ENCODE data around the gene TOP1. TPM values are rescaled to one million over a fixed set of nuclear protein-coding genes. Genes with fewer than 3 reads are reported as not detected.

Gene TOP1
- polyA plus RNA-seq, 3 donors: 11.6 to 34.5 (median 24.5) TPM

DNA sequence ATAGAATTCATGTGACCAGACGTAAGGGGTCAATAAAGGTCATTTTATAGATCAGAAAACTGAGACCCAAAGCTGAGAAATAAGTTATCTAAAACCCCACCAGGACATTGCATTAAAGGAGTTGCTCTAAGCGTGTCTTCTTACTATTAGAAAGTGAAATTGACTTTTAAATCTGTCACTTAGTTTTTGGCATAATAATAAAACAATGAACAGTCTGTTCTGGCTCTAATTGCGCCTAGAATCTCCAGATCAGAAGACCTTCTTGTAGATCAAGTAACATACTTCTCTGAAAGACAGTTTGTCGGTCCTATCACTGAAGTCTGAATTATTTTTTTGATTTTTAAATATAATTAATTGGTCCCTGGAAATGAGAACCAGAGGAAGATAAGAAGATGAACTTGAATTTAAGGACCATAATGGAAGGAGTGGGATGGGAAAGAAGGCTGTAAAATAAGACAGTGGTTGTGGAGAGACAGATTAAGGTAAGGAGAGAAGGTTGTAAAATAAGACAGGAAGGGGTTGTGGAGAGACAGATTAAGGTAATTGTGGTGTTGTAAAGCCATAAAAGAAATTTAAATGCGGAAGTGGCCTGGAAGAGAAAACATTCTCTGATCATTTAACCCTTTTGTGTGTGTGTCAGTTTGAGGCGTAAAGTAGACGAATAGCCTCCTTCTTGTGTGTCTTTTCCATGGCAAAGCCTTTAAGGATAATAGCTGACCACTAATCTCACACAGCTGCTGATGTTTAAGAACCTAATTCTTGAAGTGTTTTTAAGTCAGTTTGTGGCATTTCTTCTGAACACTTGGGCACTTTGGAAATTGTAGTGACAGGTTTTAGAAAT is 20.1 kb downstream of the TOP1 start:
- WGBS, 3 donors: 27 to 67% (median 30%) methylated on average over 7 of the region's 7 CpGs
- no peak overlapping the region for H3K27ac ChIP-seq (ENCODE audit: low read depth, low read length)

DNA sequence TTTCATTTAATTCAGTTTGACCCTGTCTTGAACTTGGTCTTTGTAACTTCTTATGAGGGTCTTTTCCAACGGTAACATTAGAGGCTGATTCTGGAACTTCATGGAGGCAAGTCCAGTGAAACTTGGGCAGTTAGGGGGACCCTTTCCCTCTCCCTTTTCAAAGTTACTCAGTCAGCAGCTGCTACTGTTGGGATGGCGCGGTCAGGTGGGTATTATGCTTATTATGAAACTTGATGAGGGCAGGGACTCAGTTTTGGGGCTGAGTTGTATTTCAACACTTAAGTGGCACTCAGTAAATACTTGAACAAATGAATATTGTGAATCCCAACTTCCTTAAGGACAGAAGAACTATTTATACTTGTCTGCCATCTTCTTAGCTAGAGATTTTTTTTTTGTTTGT is 20.8 kb downstream of the TOP1 start:
- WGBS, 3 donors: 38 to 71% (median 45%) methylated on average over 3 of the region's 3 CpGs

DNA sequence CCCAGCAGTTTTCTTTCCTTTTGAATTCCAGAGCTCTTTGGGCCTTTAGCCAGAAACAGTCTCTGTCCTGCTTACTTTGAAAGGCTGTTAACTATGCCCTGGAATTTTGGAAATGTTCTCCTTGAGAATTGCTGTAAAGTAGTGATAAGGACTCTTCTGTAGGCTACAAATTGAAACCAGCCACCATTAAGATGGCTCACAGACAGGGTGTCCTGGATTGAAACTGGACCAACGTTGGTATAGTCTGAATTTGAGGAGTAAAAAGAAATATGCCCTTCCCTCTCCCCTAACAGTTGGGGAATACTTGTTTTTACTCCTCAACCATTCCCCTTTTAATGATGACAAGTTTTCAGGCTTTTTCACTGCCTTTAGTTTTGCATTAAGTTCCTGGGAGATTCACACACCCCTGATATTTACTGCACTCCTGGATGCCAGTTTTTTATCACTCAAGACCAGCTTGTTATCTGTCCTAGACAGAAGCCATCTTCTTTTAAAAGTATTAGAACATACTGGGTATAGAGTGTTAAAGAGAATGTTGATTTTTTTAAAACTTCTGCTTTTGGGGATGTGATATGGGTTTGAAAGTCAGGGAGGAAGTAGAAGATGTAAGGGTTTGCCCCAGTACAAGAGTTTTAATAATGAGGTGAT is 21.9 kb downstream of the TOP1 start:
- WGBS, 3 donors: 10 to 46% (median 16%) methylated on average over 1 of the region's 1 CpG
- H3K27ac ChIP-seq (ENCODE audit: low read depth, low read length): no peak overlapping the region

More for the DNA sequence above, 20.8 kb downstream of the TOP1 start:
- no peak overlapping the region for H3K27ac ChIP-seq (ENCODE audit: low read depth, low read length)

GRCh38 chr20:41051009-41051825 is 22.6 kb downstream of the TOP1 start:
- no peak overlapping the region for H3K27ac ChIP-seq (ENCODE audit: low read depth, low read length)
- WGBS, 3 donors: 45 to 70% (median 48%) methylated on average over 5 of the region's 5 CpGs

DNA sequence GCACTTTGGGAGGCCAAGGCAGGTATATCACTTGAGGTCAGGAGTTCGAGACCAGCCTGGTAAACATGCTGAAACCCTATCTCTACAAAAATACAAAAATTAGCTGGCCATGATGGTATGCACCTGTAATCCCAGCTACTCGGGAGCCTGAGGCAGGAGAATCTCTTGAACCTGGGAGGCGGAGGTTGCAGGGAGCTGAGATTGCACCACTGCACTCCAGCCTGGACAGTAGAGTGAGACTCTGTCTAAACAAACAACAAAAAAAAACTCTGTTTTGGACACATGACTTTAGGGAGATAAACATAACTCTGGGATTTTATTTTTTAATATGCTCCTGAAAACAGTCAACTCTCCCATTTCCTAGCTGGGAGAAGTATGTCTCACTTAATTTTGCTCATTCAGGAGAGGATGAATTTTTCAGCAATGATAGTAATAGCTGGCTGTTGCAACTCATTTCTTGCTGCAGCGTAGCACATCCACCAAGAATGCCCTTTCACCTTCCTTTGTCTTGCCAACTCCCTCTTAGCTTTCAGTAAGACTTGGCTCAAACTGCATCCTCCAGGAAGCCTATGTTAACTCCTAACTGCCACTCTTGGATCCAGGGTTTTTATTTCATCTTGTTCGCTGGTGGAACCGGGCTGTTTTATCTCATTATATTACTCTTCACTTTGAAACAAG is 24.3 kb downstream of the TOP1 start:
- no peak overlapping the region for H3K27ac ChIP-seq (ENCODE audit: low read depth, low read length)
- 46 to 68% (median 55%) methylated on average over 6 of the region's 6 CpGs for WGBS, 3 donors

GRCh38 chr20:41054070-41054846 is 25.6 kb downstream of the TOP1 start:
- H3K27ac ChIP-seq (ENCODE audit: low read depth, low read length): no peak overlapping the region
- 85 to 96% (median 88%) methylated on average over 10 of the region's 10 CpGs for WGBS, 3 donors

DNA sequence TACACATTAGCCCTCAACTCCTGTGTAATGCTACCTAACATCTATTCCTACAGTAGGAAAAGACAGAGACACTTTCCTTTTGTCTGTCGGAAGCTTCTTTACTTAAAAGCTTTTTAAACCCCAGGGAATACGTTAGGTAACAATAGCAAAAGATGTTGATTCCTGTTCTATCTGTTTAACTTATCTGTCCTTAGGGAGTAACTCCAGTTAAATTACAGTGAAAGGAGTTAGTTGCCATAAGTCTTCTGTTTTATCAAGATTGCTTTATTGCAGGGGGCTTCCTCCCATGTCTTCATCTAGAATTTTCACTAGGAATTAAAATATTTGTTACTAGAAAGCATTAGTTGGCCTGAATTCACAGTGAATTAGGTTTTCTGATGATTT is 26.2 kb downstream of the TOP1 start:
- H3K27ac ChIP-seq (ENCODE audit: low read depth, low read length): no peak overlapping the region
- WGBS, 3 donors: 52 to 81% (median 63%) methylated on average over 2 of the region's 2 CpGs

- no peak overlapping the region for H3K27ac ChIP-seq (ENCODE audit: low read depth, low read length)
- 79 to 88% (median 81%) methylated on average over 1 of the region's 1 CpG for WGBS, 3 donors
These were observed 27.1 kb downstream of the TOP1 start for GRCh38 chr20:41055679-41056078.

- 68 to 76% (median 73%) methylated on average over 3 of the region's 3 CpGs for WGBS, 3 donors
- no peak overlapping the region for H3K27ac ChIP-seq (ENCODE audit: low read depth, low read length)
These were observed 29.5 kb downstream of the TOP1 start for GRCh38 chr20:41057999-41058673.

GRCh38 chr20:41058674-41059635 is 30.3 kb downstream of the TOP1 start:
- H3K27ac ChIP-seq (ENCODE audit: low read depth, low read length): no peak overlapping the region
- 90 to 96% (median 92%) methylated on average over 14 of the region's 14 CpGs for WGBS, 3 donors

DNA sequence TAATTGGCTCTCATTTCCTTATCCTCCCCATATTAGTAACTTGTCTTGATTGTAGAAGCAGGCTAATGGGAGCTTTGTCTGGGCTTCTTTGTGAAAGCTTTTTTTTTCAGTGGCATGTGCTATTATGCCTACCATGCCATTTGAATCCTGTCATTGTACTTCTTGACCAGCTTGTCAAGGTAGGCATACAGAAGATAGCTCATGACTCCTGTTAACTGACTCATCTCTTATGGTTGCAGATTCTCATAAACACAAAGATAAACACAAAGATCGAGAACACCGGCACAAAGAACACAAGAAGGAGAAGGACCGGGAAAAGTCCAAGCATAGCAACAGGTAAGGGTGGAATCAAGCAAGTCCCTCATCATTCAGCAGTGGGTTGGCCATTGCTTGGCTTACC is 32.5 kb downstream of the TOP1 start:
- 95 to 100% (median 97%) methylated on average over 3 of the region's 3 CpGs for WGBS, 3 donors
- no peak overlapping the region for H3K27ac ChIP-seq (ENCODE audit: low read depth, low read length)

- H3K27ac ChIP-seq (ENCODE audit: low read depth, low read length): no peak overlapping the region
- 79 to 89% (median 83%) methylated on average over 1 of the region's 1 CpG for WGBS, 3 donors
These were observed 34.8 kb downstream of the TOP1 start for GRCh38 chr20:41063442-41063841.

DNA sequence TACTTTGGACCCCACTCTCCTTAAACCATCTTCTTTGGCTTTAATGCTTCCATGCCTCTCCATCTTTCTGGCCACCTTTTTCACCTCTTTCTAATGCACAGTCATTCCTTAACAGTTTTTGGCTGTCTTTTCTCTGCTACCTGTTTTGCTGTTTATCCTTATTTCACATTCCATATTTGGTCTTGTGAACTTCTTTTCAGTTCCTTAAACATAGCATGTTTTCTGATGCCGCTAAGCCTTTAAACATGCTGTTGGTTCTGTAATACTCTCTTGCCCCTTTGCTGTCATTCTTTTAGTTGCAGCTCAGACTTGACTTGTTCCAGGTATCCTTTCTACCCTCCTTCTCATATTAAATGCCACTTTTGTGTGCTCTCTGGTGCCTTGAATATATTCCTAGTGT is 35.8 kb downstream of the TOP1 start:
- 90 to 94% (median 92%) methylated on average over 1 of the region's 1 CpG for WGBS, 3 donors
- H3K27ac ChIP-seq (ENCODE audit: low read depth, low read length): no peak overlapping the region

DNA sequence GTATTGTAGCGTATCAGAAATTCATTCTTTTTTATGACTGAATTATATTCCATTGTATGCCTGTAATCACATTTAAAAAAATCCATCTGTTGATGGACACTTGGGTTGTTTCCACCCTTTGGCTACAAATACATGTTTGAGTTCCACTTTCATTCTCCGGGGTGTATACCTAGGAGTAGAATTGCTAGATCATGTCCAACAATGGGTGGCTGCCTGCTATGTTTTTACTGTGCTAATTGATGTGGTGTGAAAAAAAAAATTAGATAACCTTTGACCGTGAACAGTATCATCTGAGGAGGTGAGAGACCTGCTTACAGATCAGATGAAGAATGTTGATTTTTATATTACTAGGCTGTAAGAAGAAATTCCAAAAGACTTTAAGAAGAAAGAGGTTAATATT is 37.1 kb downstream of the TOP1 start:
- H3K27ac ChIP-seq (ENCODE audit: low read depth, low read length): no peak overlapping the region
- 75 to 86% (median 83%) methylated on average over 3 of the region's 3 CpGs for WGBS, 3 donors

DNA sequence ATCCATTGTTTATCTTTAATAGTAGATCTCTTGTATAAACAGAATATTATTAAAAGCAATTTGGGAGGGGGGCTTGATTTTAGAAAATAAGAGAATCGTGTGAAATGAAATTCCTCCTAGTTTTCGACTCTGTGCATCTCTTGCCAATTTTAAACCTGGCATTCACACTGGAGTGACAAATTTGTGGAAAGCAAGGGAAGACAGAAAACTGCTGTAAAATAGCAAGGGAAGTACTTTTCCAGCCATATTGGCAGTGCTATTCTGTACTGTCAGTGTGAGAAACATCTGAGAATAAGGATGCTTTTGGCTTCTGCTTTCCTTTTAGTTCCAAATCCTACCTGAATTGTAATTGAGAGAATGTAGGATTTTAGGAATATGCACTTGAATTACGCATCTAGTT is 40.2 kb downstream of the TOP1 start:
- H3K27ac ChIP-seq (ENCODE audit: low read depth, low read length): no peak overlapping the region
- WGBS, 3 donors: 79 to 92% (median 80%) methylated on average over 3 of the region's 3 CpGs

DNA sequence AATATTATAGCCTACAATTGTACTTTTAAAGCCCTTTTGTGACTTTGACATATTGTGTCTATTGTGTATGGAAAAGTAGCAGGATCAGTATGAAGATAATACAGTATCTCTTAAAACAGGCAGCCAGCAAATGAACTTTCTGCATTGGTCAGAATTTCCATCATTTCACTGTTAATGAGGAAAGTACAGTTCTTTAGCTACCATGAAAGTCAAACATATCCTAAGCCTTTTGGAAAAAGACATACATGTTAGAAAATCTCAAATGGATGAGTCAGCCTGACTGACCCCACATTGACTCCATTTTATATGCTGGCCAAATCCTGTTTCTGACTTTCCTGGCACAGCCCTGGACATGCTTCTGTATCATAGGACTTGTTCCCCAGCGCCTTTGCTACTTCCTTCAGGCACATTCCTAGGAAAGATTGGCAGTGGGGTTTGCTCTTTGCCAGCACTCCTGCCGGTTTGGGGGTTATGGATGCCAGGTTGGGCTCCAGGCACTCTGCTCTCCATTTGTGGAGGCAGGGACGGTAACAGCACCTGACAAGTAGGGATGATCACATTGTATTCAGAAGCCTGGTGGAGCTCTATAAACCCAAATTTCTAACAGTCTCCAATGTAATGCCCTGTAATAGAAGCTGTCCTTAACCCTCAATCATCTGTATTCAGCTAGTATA is 43.7 kb downstream of the TOP1 start:
- 26 to 54% (median 29%) methylated on average over 3 of the region's 3 CpGs for WGBS, 3 donors
- no peak overlapping the region for H3K27ac ChIP-seq (ENCODE audit: low read depth, low read length)
